ENCODE data around the gene MAPK8.

DNA sequence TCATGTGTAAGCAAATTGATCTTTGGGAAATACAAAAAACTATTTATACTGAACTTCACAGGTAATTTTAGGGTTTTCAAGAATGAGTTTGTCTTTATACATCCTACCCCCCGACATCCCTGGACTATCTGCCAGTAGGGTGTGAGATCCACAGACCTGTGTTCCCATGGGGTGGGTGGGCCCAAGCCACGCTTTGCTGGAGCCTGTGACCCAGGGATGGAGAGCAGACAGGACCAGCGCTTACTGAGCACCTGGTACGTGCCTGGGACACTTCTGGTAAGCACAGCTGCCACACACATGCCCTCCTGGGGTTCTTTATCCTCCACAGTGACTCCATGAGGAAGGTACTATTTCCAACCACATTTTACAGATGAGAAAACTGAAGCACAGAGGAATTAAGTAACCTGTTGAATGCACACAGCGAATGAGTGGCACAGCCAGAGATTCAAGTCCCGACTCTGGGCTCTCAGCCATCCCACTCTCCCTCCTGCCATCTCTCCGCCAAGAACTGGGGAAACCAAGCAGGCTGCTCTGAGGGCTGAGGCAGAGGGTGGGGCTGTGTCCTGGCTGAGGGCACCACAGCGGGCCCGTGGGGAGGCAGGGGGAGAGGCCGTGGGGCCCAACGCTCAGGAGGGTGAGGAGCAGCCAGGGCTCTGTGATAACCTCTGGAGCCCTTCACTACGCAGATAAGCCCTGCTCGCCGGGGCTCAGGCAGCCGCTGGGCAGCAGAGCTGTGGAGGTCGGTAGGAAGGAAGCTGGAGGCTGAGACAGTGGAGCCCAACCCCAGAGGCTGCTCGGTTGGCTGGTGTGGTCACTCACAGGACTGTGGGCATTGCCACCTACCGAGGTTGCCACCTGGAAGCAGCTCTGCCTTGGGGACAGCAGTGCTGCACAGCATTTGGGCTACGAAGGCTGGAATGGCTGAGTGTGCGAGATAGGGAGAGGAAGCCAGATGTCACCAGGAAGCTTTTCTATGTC lies 174.2 kb downstream of the MAPK8 start:
- TF ChIP-seq, protein P1, sequence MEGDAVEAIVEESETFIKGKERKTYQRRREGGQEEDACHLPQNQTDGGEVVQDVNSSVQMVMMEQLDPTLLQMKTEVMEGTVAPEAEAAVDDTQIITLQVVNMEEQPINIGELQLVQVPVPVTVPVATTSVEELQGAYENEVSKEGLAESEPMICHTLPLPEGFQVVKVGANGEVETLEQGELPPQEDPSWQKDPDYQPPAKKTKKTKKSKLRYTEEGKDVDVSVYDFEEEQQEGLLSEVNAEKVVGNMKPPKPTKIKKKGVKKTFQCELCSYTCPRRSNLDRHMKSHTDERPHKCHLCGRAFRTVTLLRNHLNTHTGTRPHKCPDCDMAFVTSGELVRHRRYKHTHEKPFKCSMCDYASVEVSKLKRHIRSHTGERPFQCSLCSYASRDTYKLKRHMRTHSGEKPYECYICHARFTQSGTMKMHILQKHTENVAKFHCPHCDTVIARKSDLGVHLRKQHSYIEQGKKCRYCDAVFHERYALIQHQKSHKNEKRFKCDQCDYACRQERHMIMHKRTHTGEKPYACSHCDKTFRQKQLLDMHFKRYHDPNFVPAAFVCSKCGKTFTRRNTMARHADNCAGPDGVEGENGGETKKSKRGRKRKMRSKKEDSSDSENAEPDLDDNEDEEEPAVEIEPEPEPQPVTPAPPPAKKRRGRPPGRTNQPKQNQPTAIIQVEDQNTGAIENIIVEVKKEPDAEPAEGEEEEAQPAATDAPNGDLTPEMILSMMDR (IDR thresholded peaks at IDR 0.05; ENCODE audit: insufficient read depth, low read length), result no peak
- no peak for TF ChIP-seq POLR2AphosphoS5 (IDR thresholded peaks at IDR 0.05; ENCODE audit: low read depth)
